ENCODE measurements around the gene TDP2.

Gene TDP2

GRCh38 chr6:24606200-24606930 is 60.3 kb downstream of the TDP2 start:
- DNase-seq: no peak

GRCh38 chr6:24603241-24603640 is 63.5 kb downstream of the TDP2 start:
- DNase-seq: no peak

- no peak for DNase-seq
Measured at GRCh38 chr6:24600903-24601302, 65.8 kb downstream of the TDP2 start.
